Activated T-cell treated with anti-CD3 and anti-CD28 coated beads, Interleukin-2, amount 50 U/mL, for 4 hours (primary cell): ENCODE results near the gene CAMSAP1. TPM values are rescaled to one million over a fixed set of nuclear protein-coding genes. Genes with fewer than 3 reads are reported as not detected.

ENCODE experiments used
- ATAC-seq, 2 donors: fragments of 200-7000 bp; cut with Tn5 transposase; one replicate each; pipeline ENCODE4 v1.10.0; 2021
- DNase-seq: peaks from one replicate; pipeline ENCODE4 v3.0.0-alpha.2; 2020
- H3K27me3 Mint-ChIP-seq: one replicate; pipeline ENCODE4 v1.8.0; 2021; ENCODE audit warnings: low read depth, mixed read lengths
- H3K36me3 Mint-ChIP-seq: one replicate; pipeline ENCODE4 v1.8.0; 2022; ENCODE audit warnings: mixed read lengths; ENCODE audit not compliant: insufficient read depth
- H3K4me1 Mint-ChIP-seq: one replicate; pipeline ENCODE4 v1.8.0; 2021; ENCODE audit warnings: low read depth, mixed read lengths
- H3K4me3 Mint-ChIP-seq: one replicate; pipeline ENCODE4 v1.8.0; 2021; ENCODE audit warnings: mild to moderate bottlenecking, moderate library complexity, mixed read lengths
- H3K9me3 Mint-ChIP-seq: one replicate; pipeline ENCODE4 v1.8.0; 2021; ENCODE audit warnings: mixed read lengths
- total RNA-seq, 3 donors: library from RNA; stranded (reverse); gene quantifications; one replicate each; pipeline ENCODE4 v1.2.1, GENCODE V29; 2021

The CAMSAP1 gene
- total RNA-seq, 3 donors from 2014 or later, result 26.7 to 37.4 (median 29.2) TPM

- H3K36me3 Mint-ChIP-seq, result no peaks in the 10 kb centered on the region
- no peaks in the 10 kb centered on the region for H3K9me3 Mint-ChIP-seq
- H3K27me3 Mint-ChIP-seq, result no peaks in the 10 kb centered on the region
- no peak for ATAC-seq
- no peak for DNase-seq
- no peaks in the 10 kb centered on the region for H3K4me1 Mint-ChIP-seq
- H3K4me3 Mint-ChIP-seq, result no peak overlapping the region
These were observed 135.8 kb downstream of the CAMSAP1 start for GRCh38 chr9:135771401-135772051.

- H3K4me3 Mint-ChIP-seq, result no peak overlapping the region
- H3K4me1 Mint-ChIP-seq, result no peaks in the 10 kb centered on the region
- H3K36me3 Mint-ChIP-seq, result no peaks in the 10 kb centered on the region
- no peak for ATAC-seq
- no peaks in the 10 kb centered on the region for H3K27me3 Mint-ChIP-seq
- no peak for DNase-seq
- H3K9me3 Mint-ChIP-seq, result no peaks in the 10 kb centered on the region
These were observed 136.6 kb downstream of the CAMSAP1 start for GRCh38 chr9:135770771-135771170.

GRCh38 chr9:135770203-135770535, 137.2 kb downstream of the CAMSAP1 start:
- ATAC-seq (no peak), DNase-seq (no peak)
- H3K9me3 Mint-ChIP-seq, result no peaks in the 10 kb centered on the region
- H3K36me3 Mint-ChIP-seq, result no peaks in the 10 kb centered on the region
- H3K4me1 Mint-ChIP-seq, result no peaks in the 10 kb centered on the region
- H3K4me3 Mint-ChIP-seq, result no peak overlapping the region
- no peaks in the 10 kb centered on the region for H3K27me3 Mint-ChIP-seq

- Mint-ChIP-seq H3K27me3 (no peaks in the 10 kb centered on the region), H3K9me3 (no peaks in the 10 kb centered on the region), H3K4me3 (no peak overlapping the region), H3K36me3 (no peaks in the 10 kb centered on the region), H3K4me1 (no peaks in the 10 kb centered on the region)
- ATAC-seq (no peak), DNase-seq (no peak)
These were observed 137.7 kb downstream of the CAMSAP1 start for GRCh38 chr9:135769489-135770202.

- no peaks in the 10 kb centered on the region for H3K4me1 Mint-ChIP-seq
- no peaks in the 10 kb centered on the region for H3K9me3 Mint-ChIP-seq
- no peak for ATAC-seq
These were observed 138.7 kb downstream of the CAMSAP1 start for GRCh38 chr9:135768516-135769218.

GRCh38 chr9:135766707-135767106, 140.6 kb downstream of the CAMSAP1 start:
- H3K9me3 Mint-ChIP-seq, result no peaks in the 10 kb centered on the region
- ATAC-seq, result no peak
- no peak for DNase-seq
- H3K4me3 Mint-ChIP-seq, result no peak overlapping the region
- no peaks in the 10 kb centered on the region for H3K36me3 Mint-ChIP-seq
- no peaks in the 10 kb centered on the region for H3K27me3 Mint-ChIP-seq
- H3K4me1 Mint-ChIP-seq, result no peaks in the 10 kb centered on the region

More at GRCh38 chr9:135768516-135769218, 138.7 kb downstream of the CAMSAP1 start:
- Mint-ChIP-seq H3K27me3 (no peaks in the 10 kb centered on the region), H3K4me3 (no peak overlapping the region), H3K36me3 (no peaks in the 10 kb centered on the region)
- DNase-seq, result no peak

- no peaks in the 10 kb centered on the region for H3K9me3 Mint-ChIP-seq
These were observed 141.1 kb downstream of the CAMSAP1 start for GRCh38 chr9:135766251-135766650.

GRCh38 chr9:135765416-135765815, 141.9 kb downstream of the CAMSAP1 start:
- H3K36me3 Mint-ChIP-seq, result no peaks in the 10 kb centered on the region
- DNase-seq, result no peak
- ATAC-seq, result no peak
- H3K27me3 Mint-ChIP-seq, result no peaks in the 10 kb centered on the region
- no peak overlapping the region for H3K4me3 Mint-ChIP-seq
- H3K9me3 Mint-ChIP-seq, result no peaks in the 10 kb centered on the region
- H3K4me1 Mint-ChIP-seq, result no peaks in the 10 kb centered on the region

More at GRCh38 chr9:135766251-135766650, 141.1 kb downstream of the CAMSAP1 start:
- no peak for DNase-seq
- Mint-ChIP-seq H3K27me3 (no peaks in the 10 kb centered on the region), H3K4me1 (no peaks in the 10 kb centered on the region), H3K4me3 (no peak overlapping the region), H3K36me3 (no peaks in the 10 kb centered on the region)
- no peak for ATAC-seq

GRCh38 chr9:135764731-135765130, 142.6 kb downstream of the CAMSAP1 start:
- Mint-ChIP-seq H3K4me1 (no peaks in the 10 kb centered on the region), H3K4me3 (no peak overlapping the region), H3K9me3 (no peaks in the 10 kb centered on the region), H3K36me3 (no peaks in the 10 kb centered on the region), H3K27me3 (no peaks in the 10 kb centered on the region)
- DNase-seq, result no peak
- no peak for ATAC-seq

GRCh38 chr9:135763716-135764446, 143.5 kb downstream of the CAMSAP1 start:
- H3K4me3 Mint-ChIP-seq, result no peak overlapping the region
- no peaks in the 10 kb centered on the region for H3K27me3 Mint-ChIP-seq
- no peak for ATAC-seq
- H3K36me3 Mint-ChIP-seq, result no peaks in the 10 kb centered on the region
- no peaks in the 10 kb centered on the region for H3K9me3 Mint-ChIP-seq
- DNase-seq, result no peak
- no peaks in the 10 kb centered on the region for H3K4me1 Mint-ChIP-seq

- Mint-ChIP-seq H3K27me3 (no peaks in the 10 kb centered on the region), H3K4me3 (no peak overlapping the region), H3K4me1 (no peaks in the 10 kb centered on the region), H3K9me3 (no peaks in the 10 kb centered on the region), H3K36me3 (no peaks in the 10 kb centered on the region)
- DNase-seq (no peak), ATAC-seq (no peak)
These were observed 144.4 kb downstream of the CAMSAP1 start for GRCh38 chr9:135762921-135763320.

- Mint-ChIP-seq H3K4me1 (no peaks in the 10 kb centered on the region), H3K9me3 (no peaks in the 10 kb centered on the region), H3K36me3 (no peaks in the 10 kb centered on the region), H3K27me3 (no peaks in the 10 kb centered on the region), H3K4me3 (no peak overlapping the region)
- DNase-seq (no peak), ATAC-seq (no peak)
These were observed 145.5 kb downstream of the CAMSAP1 start for GRCh38 chr9:135761845-135762168.

- H3K9me3 Mint-ChIP-seq, result no peaks in the 10 kb centered on the region
- no peak overlapping the region for H3K4me3 Mint-ChIP-seq
- no peaks in the 10 kb centered on the region for H3K27me3 Mint-ChIP-seq
These were observed 146.0 kb downstream of the CAMSAP1 start for GRCh38 chr9:135761150-135761844.

GRCh38 chr9:135760465-135760864, 146.9 kb downstream of the CAMSAP1 start:
- no peaks in the 10 kb centered on the region for H3K4me1 Mint-ChIP-seq
- no peak for ATAC-seq
- H3K36me3 Mint-ChIP-seq, result no peaks in the 10 kb centered on the region
- H3K27me3 Mint-ChIP-seq, result no peaks in the 10 kb centered on the region
- DNase-seq, result no peak
- no peak overlapping the region for H3K4me3 Mint-ChIP-seq
- no peaks in the 10 kb centered on the region for H3K9me3 Mint-ChIP-seq

More at GRCh38 chr9:135761150-135761844, 146.0 kb downstream of the CAMSAP1 start:
- DNase-seq, result no peak
- ATAC-seq, result no peak
- Mint-ChIP-seq H3K4me1 (no peaks in the 10 kb centered on the region), H3K36me3 (no peaks in the 10 kb centered on the region)
